Stimulated activated CD4-positive, alpha-beta T cell treated with anti-CD3 and anti-CD28 coated beads, TNF-alpha, amount 100 ng/mL, for 24 hours (primary cell): ENCODE measurements around the gene UBE2J2.
"Not testable (repeated sequence)": the region's sequence is repeated elsewhere in the genome, so short reads cannot be mapped to it uniquely, and the experiment has no call there.

Experiments used
- DNase-seq, 3 experiments: peaks; one replicate each; pipeline ENCODE4 v3.0.0-alpha.2; 2020; ENCODE audit warnings: low read depth in 3 of 3

UBE2J2 gene

DNA sequence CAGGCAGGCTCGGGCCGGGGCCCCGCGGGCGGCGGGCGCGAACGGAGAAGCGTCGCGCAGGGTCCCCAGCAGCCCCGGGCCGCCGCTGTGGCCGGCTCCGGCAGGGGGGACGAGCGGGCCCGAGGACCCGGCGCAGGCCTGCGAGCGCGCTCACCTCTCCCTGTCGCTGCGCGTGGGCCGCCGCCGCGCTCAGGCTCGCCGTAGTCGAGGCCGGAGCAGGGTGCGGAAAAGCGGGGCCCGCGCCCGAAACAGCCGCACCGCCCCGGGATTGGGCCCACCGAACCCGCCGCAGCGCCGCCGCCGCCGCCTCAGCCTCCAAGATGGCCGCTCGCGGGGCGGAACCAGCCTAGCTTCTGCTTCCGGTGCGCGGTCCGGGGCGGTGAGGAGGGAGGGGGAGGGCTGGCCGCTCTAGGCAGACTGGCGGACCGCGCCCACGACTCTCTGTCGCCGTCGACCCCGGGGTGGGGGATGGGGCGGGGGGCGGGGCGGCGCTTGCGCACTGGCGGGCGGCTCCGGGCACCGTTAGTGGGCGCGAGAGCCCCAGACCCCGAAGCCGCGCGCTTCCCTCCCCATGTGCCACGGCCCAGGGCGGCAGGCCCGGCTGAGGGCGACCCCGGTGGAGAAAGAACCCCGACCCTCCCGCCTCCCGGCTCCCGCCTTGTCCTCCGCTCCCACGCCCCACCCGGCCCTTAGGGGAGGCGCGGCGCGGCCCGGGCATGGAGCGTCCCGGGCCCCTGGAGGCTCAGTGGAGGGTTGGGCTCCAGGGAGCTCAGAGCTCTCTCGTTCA, at the start of gene UBE2J2:
TSS of gene UBE2J2 (minus strand) at position 343 of the 787 bp plus-strand sequence. CDS start 5,862 bp downstream, outside the sequence.
- DNase-seq = peak; percentile 89 to 95 (median 92)

DNA sequence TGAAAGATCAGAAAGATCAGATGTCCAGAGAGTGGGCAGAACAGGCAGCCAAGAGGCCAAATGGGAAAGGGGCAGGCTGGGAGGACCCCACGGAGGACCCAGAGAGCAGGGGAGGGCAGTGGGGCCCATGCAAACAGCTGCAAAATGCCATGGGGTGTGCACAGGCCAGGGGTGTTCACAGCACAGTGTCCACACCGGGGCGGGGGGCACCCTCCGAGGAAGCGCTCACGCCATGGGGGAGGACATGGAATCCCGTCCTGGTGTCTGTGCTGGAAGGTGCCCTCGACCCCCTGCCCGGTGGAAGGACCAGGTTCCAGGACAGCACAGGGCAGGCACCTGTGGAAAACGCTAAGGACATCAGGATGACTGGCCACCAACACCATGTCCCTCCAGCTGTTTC, 49.3 kb upstream of the UBE2J2 start:
- no peak for DNase-seq

DNA sequence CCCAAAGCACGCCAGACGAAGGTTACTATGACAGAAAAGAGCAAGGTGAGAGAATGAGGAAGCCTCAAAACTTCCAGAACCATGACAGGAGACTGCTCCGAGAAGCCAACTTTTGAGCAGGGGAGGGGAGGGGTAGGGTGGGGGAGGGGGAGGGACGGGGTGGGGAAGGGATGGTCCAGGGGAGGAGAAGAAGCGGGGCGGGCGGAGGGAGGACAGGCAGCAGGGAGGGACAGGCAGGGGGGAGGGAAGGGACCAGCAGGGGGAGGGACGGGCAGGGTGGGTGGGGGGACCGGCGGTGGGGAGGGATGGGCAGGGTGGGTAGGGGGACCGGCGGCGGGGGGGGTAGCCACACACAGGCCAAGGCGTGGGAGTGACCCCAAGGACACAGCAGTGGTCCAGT, 48.8 kb upstream of the UBE2J2 start:
- no peak for DNase-seq

DNA sequence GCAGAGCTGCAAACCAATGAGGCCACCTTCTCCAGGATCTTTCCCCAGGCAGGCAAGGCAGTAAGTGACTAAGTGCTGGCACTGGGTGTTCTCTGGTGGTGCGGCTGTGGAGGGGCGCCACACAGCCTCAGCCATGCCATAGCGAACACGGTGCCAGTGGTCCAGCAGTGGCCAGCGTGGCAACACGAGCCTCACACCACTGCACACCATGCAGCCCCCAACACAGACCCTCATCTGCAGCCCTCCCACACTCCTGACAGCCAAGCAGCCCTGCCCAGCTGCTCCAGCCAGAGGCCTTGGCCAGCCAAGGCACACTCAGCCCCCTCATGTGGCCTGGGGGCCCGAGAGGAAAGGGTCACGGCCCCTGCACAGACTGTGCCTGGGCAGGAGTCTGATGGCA, 47.8 kb upstream of the UBE2J2 start:
- no peak for DNase-seq

GRCh38 chr1:1320666-1321448, 47.2 kb upstream of the UBE2J2 start:
- no peak for DNase-seq

- DNase-seq = no peak
These were observed 45.9 kb upstream of the UBE2J2 start for GRCh38 chr1:1319646-1319941.

DNA sequence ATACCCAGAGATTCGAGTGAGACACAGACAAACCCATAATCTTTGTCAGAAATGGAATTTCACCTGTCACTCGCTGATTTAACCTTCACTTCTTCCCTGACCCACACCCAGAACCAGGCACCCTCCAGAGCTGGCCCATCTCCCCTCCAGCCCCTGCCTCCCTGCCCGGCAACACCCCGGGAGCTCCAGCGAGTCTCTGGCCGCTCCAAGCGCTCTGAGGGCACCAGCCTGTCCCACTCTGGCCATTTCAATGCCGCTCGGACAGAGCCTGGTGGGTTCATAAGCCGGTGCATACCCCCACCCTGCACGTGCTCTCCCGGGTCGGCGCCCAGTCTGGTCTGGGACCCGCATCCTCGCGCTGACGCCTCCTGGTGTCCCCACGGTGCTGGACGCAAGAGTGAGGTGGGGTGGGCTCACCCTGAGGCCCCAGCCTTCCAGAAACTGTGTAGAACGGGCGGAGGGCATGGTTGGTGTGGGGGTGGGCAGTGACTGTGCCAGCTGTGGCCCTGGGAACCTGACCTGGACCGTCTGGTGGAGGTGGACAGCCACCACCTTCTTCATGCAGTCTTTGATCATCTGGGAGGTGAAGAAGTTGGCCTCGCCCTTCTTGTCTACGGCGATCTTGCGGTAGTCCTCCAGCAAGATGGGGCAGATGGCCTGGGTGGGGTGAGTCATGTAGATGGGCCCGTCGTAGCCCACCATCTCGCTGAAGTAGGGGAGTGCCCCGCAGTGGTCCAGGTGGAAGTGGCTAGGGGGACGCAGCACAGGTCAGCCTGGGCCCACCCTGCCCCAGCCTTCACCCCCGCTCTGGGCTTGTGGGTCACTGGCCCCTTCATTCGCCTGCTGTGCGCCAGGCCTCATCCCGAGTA, 45.4 kb upstream of the UBE2J2 start:
- no peak for DNase-seq

DNA sequence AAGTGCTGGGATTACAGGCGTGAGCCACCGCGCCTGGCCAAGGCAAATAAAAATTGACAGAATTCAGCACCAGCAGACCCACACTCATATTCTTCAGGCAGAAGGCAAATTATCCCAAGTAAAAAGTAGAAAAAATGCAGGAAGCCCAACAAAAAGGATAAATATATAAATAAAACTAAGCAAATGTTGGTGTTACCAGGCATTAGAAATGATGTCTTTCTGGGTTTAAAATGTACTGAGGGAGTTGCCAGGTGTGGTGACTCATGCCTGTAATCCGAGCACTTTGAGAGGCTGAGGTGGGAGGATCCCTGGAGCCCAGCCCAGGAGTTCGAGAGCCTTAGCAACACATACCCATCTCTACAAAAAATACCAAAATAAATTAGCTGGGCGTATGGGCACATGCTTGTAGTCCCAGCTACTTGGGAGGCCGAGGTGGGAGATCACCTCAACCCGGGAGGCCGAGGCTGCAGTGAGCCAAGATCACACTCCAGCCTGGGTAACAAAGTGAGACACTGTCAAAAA, 44.5 kb upstream of the UBE2J2 start:
- no peak for DNase-seq

- DNase-seq = no peak
These were observed 43.8 kb upstream of the UBE2J2 start for GRCh38 chr1:1317420-1317819.

- not testable (repeated sequence) for DNase-seq
These were observed 42.5 kb upstream of the UBE2J2 start for GRCh38 chr1:1316199-1316598.

GRCh38 chr1:1315435-1315954, 41.8 kb upstream of the UBE2J2 start:
- no peak for DNase-seq

- no peak for DNase-seq
These were observed 41.2 kb upstream of the UBE2J2 start for GRCh38 chr1:1314678-1315335.

GRCh38 chr1:1314237-1314586, 40.6 kb upstream of the UBE2J2 start:
- DNase-seq = no peak

GRCh38 chr1:1313500-1314236, 40.0 kb upstream of the UBE2J2 start:
- no peak for DNase-seq

- no peak for DNase-seq
These were observed 39.0 kb upstream of the UBE2J2 start for GRCh38 chr1:1312450-1313314.

DNA sequence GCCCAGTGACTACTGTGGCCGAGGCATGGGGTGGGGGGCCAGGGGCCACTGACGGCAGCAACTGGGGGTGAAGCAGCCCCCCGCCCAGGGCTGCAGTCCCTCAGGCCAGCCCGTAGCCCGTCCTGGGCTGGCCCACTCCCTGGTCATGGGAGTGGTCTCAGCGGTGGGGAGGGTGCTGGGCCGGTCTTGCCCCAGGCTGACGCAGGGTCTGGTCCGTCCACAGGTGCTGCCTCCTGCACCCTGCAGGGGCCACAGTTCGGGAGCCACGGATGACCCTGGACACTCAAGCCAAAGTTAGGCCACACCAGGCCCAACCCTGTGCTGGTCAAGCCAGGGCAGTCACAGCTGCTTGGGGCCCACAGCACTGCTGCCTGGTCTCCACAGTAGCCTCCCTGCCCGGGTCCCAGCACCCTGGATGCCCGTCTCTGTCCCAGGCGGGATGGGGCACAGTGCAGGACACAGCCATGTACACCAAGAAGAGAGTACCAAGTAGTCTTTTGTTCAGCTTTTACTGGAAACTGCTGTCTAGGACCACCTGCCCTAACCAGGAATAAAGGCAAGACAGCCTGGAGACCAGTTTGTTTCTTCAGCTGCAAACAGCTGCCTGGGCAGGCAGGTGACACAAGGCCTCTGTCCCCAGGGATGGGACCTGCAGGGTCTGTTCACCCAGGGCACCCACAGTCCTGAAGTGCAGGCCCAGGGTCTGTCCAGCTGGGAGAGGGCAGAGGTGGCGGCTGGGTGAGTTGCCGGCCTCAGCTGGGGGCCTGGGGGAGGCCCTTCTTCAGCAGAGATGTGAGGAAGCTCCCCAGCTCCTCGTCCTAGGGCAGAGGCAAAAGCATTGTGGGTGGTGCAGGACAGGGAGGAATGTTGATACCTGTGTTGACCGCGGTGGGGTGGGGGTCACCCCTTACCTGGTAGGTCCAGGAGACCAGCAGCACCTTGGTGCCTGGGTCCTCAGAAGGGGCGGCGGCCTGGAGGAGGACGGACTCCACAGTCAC, 37.8 kb upstream of the UBE2J2 start:
- no peak for DNase-seq

- no peak for DNase-seq
These were observed 36.9 kb upstream of the UBE2J2 start for GRCh38 chr1:1310476-1311053.

GRCh38 chr1:1310109-1310385, 36.4 kb upstream of the UBE2J2 start:
- no peak for DNase-seq
